Cardiac fibroblast (primary cell): ENCODE data around the gene CD300LD.
A peak's percentile ranks its signal among the peaks of the same experiment; 100 is the strongest.
"Not testable (repeated sequence)": the region's sequence is repeated elsewhere in the genome, so short reads cannot be mapped to it uniquely, and the experiment has no call there.

ENCODE experiments used
- DNase-seq, 2 donors: peaks; one replicate each; pipeline versions ENCODE4 v3.0.0 to v3.0.0-alpha.2; 2010; ENCODE audit warnings: low read depth in 2 of 2
- H3K4me3 ChIP-seq, 2 donors: replicated peaks in 1 of 2; 1 replicate in 1 of 2; 2 replicates in 1 of 2; pipeline ENCODE4 v1.5.1; 2011; ENCODE audit warnings: low read depth in 2 of 2, low read length in 2 of 2, mild to moderate bottlenecking in 2 of 2, moderate library complexity in 1 of 2
- TF ChIP-seq, protein P1 (sequence below): IDR thresholded peaks from one replicate; pipeline ENCODE4 v1.5.1; 2011; ENCODE audit warnings: low read depth, mild to moderate bottlenecking, low read length, inconsistent platforms

CD300LD gene

DNA sequence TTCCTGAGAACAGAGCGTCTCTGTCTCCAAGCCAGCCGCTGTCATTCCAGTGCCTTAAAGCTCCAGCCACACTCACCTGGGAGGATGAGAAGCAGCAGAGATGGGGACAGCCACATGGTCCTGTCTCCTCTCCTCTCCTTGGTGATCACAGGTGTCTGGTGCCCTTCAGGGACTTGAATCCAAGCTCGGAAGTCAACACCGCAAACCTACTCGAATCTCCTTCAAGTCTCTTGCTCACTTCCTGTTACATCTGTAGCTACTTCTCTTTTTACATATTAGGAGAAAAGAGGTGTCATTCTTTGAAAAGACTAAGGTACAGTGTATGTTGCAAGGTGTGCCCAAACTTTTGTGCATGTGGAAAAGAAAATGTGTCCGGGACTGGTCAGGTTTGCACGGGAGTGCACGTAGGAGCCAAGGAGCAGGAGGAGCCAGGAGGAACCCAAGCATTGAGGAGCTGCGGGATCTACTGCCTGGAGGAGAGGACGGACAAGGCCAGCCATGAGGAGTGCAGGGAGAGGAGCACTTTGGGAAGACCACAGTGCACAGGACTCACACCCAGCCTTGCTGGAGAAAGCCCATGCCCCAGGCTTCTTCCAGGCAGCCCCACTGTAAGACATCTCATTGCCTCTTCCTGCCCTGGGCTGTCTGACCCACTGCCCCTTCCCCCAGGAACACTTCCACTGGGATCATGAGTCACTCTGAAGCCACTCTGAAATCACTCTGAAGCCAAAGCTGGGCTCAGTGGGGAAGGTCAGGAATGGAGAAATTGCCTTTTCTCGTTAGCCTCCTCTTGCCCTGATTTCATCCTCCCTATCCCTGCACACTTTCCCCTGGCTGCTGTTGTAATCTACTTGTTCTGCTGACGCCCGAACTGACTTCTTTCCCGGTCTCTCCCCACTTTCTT, at the start of gene CD300LD:
Gene CD300LD (minus strand): TSS at position 197 of the 904 bp plus-strand sequence. CDS start 81 bp downstream, at position 116.
- DNase-seq, result peak in 1 of 2 donors; percentile 6
- TF ChIP-seq, protein P1, sequence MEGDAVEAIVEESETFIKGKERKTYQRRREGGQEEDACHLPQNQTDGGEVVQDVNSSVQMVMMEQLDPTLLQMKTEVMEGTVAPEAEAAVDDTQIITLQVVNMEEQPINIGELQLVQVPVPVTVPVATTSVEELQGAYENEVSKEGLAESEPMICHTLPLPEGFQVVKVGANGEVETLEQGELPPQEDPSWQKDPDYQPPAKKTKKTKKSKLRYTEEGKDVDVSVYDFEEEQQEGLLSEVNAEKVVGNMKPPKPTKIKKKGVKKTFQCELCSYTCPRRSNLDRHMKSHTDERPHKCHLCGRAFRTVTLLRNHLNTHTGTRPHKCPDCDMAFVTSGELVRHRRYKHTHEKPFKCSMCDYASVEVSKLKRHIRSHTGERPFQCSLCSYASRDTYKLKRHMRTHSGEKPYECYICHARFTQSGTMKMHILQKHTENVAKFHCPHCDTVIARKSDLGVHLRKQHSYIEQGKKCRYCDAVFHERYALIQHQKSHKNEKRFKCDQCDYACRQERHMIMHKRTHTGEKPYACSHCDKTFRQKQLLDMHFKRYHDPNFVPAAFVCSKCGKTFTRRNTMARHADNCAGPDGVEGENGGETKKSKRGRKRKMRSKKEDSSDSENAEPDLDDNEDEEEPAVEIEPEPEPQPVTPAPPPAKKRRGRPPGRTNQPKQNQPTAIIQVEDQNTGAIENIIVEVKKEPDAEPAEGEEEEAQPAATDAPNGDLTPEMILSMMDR, result no peak
- H3K4me3 ChIP-seq, result no peak within 1 kb of the TSS

DNA sequence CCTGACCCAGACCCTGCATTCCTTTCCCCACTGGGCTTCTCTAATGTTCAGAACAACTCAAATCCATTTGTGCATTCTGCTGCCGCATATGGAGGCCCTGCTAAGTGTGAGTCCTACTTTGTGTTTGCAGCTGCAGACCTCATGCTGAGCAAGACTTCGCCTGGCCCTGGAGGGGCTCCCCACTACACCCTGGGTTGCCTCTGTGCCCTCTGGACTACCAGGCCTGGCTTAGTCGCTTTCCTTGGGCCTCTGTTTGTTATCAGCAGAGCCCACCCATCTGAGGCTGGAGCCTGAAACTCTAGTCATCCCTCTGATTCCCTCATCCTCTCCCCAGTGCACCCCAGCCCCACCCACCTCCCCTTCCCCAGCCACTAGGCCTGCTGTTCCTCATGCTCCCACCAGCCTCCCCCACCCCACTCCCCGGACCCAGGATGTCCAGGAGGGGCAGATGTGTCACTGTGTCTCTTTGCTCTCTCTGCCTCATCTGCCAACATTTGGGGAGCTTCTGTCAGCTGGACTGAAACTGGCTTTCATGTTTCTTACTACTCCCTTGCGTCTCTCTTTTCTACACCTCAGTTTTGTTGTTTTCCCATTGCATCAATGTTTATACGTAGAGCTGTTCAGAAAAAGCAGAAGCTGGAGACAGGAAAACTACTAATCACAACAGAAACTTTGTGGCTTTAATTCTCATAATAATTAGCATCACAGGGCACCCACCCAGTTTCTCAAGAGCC, 49.3 kb upstream of the CD300LD start:
- TF ChIP-seq, protein P1, result no peak
- no peak overlapping the region for H3K4me3 ChIP-seq
- no peak for DNase-seq

DNA sequence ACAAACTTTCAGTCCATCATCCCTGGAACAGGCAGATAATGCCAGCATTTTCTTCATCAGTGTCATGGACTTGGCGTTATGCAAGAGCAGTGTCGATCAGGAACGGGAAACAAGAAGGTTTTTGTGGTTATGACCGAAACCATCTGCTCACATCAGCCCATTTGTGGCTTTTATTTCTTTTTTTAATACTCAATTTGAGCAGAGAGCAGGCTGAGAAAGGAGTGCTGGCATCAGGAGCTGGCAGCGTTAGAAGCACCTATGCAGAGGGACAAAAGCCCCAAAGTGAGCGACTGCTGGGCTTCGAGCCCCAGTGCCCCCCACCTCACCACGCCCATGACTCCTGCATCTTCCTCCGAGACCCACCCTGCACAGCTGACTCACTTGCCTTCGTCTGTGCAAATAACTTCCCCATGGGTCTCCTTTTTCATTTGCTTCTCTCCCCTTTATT, 47.6 kb upstream of the CD300LD start:
- H3K4me3 ChIP-seq, result no peak overlapping the region
- DNase-seq, result no peak
- TF ChIP-seq, protein P1, result no peak

DNA sequence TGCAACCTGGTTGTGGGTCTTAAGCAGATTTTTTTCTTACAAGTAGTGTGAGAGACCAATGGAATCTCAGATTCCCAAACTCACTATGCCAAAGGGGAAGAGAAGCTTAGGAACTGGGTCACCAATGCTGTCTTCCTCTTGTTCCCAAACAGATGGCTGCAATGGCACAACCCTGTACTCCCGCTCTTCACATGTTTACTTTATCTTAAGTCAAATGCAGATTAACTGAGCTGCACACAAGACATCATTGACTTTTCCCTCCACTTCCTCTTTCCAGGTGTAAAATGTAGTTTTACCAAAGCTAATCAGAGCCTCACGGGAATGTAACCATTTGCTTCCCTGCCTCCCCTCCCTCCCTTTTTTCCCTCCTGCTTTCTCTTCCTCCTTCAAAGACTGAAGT, 45.8 kb upstream of the CD300LD start:
- no peak for DNase-seq
- TF ChIP-seq, protein P1, result no peak
- H3K4me3 ChIP-seq, result no peak overlapping the region

DNA sequence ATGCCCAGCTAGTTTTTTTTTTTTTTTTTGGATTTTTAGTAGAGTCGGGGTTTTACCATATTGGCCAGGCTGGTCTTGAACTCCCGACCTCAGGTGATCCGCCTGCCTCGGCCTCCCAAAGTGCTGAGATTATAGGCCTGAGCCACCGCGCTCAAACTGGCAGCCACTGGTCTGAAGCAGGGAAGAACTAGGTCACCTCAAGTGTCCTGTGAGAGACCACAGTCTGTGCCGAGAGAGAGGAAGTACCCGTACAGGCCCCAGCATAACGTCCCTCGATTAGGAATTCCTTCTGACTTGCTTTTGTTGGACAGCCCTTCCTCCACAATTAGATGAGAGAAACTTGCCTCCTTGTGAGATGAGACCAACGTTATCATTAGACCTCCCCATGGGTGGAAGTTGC, 45.2 kb upstream of the CD300LD start:
- TF ChIP-seq, protein P1, result no peak
- H3K4me3 ChIP-seq, result no peak overlapping the region
- DNase-seq, result no peak

DNA sequence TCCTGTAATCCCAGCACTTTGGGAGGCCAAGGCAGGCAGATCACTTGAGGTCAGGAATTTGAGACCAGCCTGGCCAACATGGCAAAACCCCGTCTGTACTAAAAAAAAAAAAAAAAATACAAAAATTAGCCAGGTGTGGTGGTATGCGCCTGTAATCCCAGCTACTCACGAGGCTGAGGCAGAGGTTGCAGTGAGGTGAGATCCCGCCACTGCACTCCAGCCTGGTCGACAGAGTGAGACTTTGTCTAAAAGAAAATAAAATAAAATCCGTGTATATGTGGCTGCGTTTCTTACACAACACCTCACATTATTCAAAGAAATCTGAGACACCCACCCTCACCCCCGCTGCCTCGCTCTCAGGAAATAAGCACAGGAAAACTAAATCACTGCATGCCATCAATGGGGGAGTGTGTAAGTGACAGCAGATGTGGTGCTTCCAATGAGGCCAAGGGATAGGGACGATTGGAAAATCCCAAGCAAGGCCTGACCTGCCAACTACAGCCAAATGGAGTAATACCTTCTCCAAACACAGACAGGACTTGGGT, 44.5 kb upstream of the CD300LD start:
- DNase-seq, H3K4me3 ChIP-seq: not testable (repeated sequence)

DNA sequence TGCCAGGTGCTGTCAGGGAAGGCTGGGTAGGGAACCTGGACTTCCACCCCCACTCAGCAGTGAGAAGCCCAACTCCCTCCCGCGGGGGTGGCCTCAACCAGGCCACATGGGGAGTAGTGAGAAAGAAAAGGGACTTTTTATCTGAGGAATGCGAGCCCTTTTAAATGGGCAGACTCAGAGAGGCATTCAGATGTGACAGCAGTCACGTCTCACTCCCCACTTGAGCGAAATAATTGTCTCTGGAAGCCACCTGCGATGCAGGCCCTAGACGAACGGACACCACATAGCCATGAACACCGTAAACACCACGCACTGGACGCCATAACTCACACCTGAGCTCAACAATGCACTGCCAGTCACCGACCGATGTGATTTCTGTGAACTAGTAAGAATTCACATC, 43.3 kb upstream of the CD300LD start:
- no peak overlapping the region for H3K4me3 ChIP-seq
- TF ChIP-seq, protein P1, result no peak
- DNase-seq, result no peak
